Measurements from ENCODE around the gene DNAJB14. TPM values are rescaled to one million over a fixed set of nuclear protein-coding genes. Genes with fewer than 3 reads are reported as not detected.
A peak's percentile ranks its signal among the peaks of the same experiment; 100 is the strongest.

The DNAJB14 gene
- total RNA-seq, 1 donor: 49.1 TPM

DNA sequence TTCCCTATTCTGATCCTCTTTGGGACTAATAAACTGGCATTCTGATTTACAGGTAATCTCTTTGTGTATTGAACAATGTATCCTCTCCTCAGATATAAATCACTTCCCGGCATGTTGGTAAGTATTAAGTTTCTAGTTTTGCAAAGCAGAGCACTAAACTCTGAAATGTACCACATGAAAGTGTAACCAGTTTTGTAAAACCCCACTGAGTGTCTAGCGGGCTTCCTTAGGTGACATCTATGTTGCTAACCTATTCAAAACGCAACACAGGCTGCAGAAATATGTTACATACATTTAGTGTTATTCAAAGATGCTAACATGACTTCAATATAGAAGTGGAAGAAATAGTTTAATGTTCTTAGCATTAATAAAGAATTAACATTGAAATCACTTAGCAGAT, 25.2 kb downstream of the DNAJB14 start:
- H3K4me3 ChIP-seq (ENCODE audit: low read depth, low read length): no peak overlapping the region
- no peak for TF ChIP-seq CTCF (IDR thresholded peaks at IDR 0.05; ENCODE audit: insufficient read depth, low read length)
- no peak for DNase-seq (ENCODE audit: low read depth)

DNA sequence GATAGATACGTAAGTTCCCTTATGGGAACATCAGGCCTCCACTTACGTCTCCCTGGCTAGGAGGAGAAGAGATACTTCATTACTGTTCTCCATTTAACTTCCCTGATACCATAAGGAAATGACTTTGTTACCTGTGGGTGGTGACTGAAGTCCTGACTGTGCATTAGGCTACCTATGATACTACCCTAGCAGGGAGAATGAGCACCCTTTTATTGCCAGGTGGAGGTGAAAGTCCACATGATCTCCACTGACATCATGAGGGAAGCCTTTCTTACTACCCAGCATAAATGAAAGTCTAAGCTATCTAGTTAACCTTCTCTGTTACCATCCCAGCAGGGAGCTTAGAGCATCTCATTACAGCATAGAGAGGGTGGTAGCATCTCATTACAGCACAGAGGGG, 27.8 kb downstream of the DNAJB14 start:
- DNase-seq (ENCODE audit: low read depth): no peak
- TF ChIP-seq CTCF (IDR thresholded peaks at IDR 0.05; ENCODE audit: insufficient read depth, low read length): no peak
- H3K4me3 ChIP-seq (ENCODE audit: low read depth, low read length): no peak overlapping the region

- H3K4me3 ChIP-seq (ENCODE audit: low read depth, low read length): no peak overlapping the region
- no peak for DNase-seq (ENCODE audit: low read depth)
These were observed 28.8 kb downstream of the DNAJB14 start for GRCh38 chr4:99917575-99917974.

GRCh38 chr4:99915449-99915848, 31.0 kb downstream of the DNAJB14 start:
- no peak for DNase-seq (ENCODE audit: low read depth)
- TF ChIP-seq CTCF (IDR thresholded peaks at IDR 0.05; ENCODE audit: insufficient read depth, low read length): no peak
- no peak overlapping the region for H3K4me3 ChIP-seq (ENCODE audit: low read depth, low read length)

More at GRCh38 chr4:99917575-99917974, 28.8 kb downstream of the DNAJB14 start:
- TF ChIP-seq CTCF (IDR thresholded peaks at IDR 0.05; ENCODE audit: insufficient read depth, low read length): no peak

DNA sequence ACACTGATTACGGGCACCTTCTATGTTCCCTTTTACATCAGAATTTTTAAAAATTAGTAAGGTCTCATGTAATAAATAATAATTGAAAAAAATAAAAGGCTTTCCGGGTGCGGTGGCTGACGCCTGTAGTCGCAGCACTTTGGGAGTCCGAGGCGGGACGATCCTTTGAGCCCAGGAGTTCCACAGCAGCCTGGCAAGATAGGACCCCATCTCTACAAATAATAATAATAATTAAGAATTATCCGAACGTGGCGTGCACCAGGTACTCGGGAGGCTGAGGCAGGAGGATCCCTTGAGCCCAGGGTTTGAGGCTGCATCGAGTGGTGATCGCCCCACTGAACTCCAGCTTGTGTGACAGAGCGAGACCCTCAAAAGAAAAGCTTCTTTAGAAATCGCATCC, 51.4 kb downstream of the DNAJB14 start:
- TF ChIP-seq CTCF (IDR thresholded peaks at IDR 0.05; ENCODE audit: insufficient read depth, low read length): no peak
- peak overlapping the region; percentile 66 for H3K4me3 ChIP-seq (ENCODE audit: low read depth, low read length)
- no peak for DNase-seq (ENCODE audit: low read depth)

DNA sequence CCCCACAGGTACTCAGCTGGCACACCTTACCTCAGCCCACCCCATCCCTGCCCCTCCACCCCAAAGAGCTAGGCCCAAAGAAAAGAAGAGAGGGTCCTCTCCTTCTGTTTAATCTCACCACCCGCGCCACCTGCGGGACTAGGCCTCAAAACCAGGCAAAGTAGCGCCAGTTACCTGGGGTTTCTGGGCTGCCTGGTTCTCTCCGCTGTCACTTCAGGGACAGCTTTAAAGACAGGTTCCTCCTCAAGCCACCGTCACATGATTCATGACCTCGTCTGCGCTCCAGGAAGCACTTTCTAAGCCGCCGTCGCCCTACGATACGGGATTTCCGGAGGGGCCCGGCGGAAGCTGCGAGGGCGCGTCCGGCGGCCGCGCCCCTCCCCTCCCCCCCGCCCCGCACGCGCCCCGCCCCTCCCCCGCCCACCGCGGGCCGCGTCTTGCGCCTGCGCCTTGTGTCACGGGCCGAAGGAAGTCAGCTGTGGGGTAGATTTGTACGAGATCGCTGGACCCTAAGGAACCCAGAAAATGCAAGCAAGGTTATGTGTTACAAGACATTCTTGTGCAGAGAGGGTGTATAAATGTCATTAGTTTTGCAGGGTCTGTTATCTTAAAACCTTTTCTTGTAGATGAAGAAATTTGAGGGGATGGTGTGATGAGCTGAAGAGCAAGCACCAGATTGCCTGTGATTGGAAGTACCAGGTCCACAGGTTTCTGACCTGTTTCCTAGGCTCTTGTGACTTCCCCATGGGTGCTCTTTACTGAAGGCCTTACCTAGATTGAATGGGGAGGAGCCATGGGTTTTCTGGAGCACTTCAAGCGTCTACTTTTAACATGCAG, 52.0 kb downstream of the DNAJB14 start, which contains the start of gene LAMTOR3:
TSS of gene LAMTOR3 (minus strand) at position 267 of the 837 bp plus-strand sequence. CDS start 464 bp downstream, outside the sequence.
- TF ChIP-seq CTCF (IDR thresholded peaks at IDR 0.05; ENCODE audit: insufficient read depth, low read length): no peak
- H3K4me3 ChIP-seq (ENCODE audit: low read depth, low read length): peak within 1 kb of the TSS; percentile 91
- peak; percentile 89 for DNase-seq (ENCODE audit: low read depth)
